Heart right ventricle (tissue), 16 donors: ENCODE data around the gene RPS6KA5. TPM values are rescaled to one million over a fixed set of nuclear protein-coding genes. Genes with fewer than 3 reads are reported as not detected.

Experiments used
- ATAC-seq, 8 donors: fragments of 200-7000 bp; cut with Tn5 transposase; one replicate each; pipeline ENCODE4 v1.9.1; 2020; ENCODE audit warnings: mild to moderate bottlenecking in 8 of 8, moderate library complexity in 8 of 8, moderate number of reproducible peaks in 1 of 8
- DNase-seq, 2 donors: peaks; one replicate each; pipeline ENCODE4 v3.0.0-alpha.2; 2020
- H3K27ac ChIP-seq, 10 donors: fragments of 200-600 bp; sonication (generic) in 2 of 10; one replicate each; pipeline versions ENCODE4 v1.5.0 to v1.8.0; 2020 to 2022; ENCODE audit warnings: mild to moderate bottlenecking in 3 of 10
- H3K27me3 ChIP-seq, 7 donors: fragments of 200-600 bp; one replicate each; pipeline ENCODE4 v1.8.0; 2021 to 2022; ENCODE audit warnings: mild to moderate bottlenecking in 2 of 7
- H3K36me3 ChIP-seq, 9 donors: fragments of 200-600 bp; sonication (generic) in 1 of 9; one replicate each; pipeline versions ENCODE4 v1.5.0 to v1.8.0; 2020 to 2022; ENCODE audit warnings: mild to moderate bottlenecking in 2 of 9
- H3K4me1 ChIP-seq, 9 donors: fragments of 200-600 bp; sonication (generic) in 1 of 9; one replicate each; pipeline versions ENCODE4 v1.5.0 to v1.8.0; 2020 to 2022; ENCODE audit warnings: mild to moderate bottlenecking in 4 of 9
- H3K4me3 ChIP-seq, 10 donors: fragments of 200-600 bp; sonication (generic) in 2 of 10; one replicate each; pipeline versions ENCODE4 v1.5.0 to v1.8.0; 2020 to 2022; ENCODE audit warnings: mild to moderate bottlenecking in 7 of 10, moderate library complexity in 2 of 10
- H3K9me3 ChIP-seq, 11 donors: fragments of 200-600 bp in 10 of 11; sonication (generic) in 2 of 11; one replicate each; pipeline versions ENCODE4 v1.5.0 to v1.8.0; 2013 to 2022; ENCODE audit warnings: mild to moderate bottlenecking in 2 of 11, control low read depth in 1 of 11, moderate library complexity in 1 of 11
- WGBS, 2 donors: extraction: QIAGEN DNeasy Blood & Tissue Kit; methylation state at CpG; one replicate each; pipeline ENCODE4 v1.1.7; 2013; ENCODE audit warnings: inconsistent platforms in 1 of 2; 5-methylcytosine and 5-hydroxymethylcytosine counted together
- intact Hi-C, 10 donors: fragments of 100-400 bp; cut with DNase I; formaldehyde crosslinking; loops; one replicate each; pipeline versions ENCODE4 v1.11.1 to v1.14.2; 2022
- polyA plus RNA-seq, 2 donors: library from polyadenylated mRNA; stranded (reverse); fragments of 200-250 nt; gene quantifications; one replicate each; pipeline ENCODE4 v1.2.3, GENCODE V29; 2013
- total RNA-seq, 10 donors: library from RNA; stranded (reverse); fragmentation: NEBNext Ultra II Directional in 3 of 10; extraction: Animal tissue kit (Norgen Biotek cat#: 25700) in 3 of 10; gene quantifications; one replicate each; pipeline versions ENCODE4 v1.2.1 to v1.2.4, GENCODE V29; 2021 to 2023
- TF ChIP-seq, protein P1 (sequence below), 9 donors: fragments of 200-600 bp; sonication (generic) in 2 of 9; IDR thresholded peaks; one replicate each; pipeline versions ENCODE4 v1.5.0 to v1.8.0; 2021 to 2022; ENCODE audit warnings: antibody characterized with exemption in 9 of 9, mild to moderate bottlenecking in 5 of 9, moderate library complexity in 1 of 9
- donor health status: Arrhythmogenic right ventricular cardiomyopathy.
- donor health status: ischemic (EF 13 %, LVEDD 7.1; RV severe dilation, severe dysfunction).
- donor health status: healthy with polysubstance abuse.
- donor health status: DM: no; HTN: yes; CAD: no.
- donor health status: DM: no; HTN: no; CAD: no.
- donor health status: ischemic (EF 25% LVEDD 6.9; RV normal size, moderate dysfunction).
- donor health status: ischemic (EF 25% LVEDD 5.7; RV mildly dilated, moderate dysfunction).
- donor health status: healthy.
- donor health status: DM: yes; HTN: yes; CAD: no.
- donor health status: Ischemic cardiomyopathy.
- donor health status: ischemic (EF 35%, LVEDD 5.7; RV mildly dilated, moderate dysfunction).
- donor health status: nonischemic (EF 11% LVEDD 7.7; RV severe dilation, severe dysfunction).
- donor health status: DM: yes; HTN: yes; CAD: no.
- donor health status: PGD.
- donor health status: ischemic (EF 29% LVEDD 5.4; RV normal size, mild dysfunction).
- donor health status: nonischemic (EF 23%, LVEDD 6.1; RV moderate dilation, normal function).

Gene RPS6KA5
- total and polyA plus RNA-seq, 12 donors, result 0.84 to 22.5 (median 9.2) TPM

DNA sequence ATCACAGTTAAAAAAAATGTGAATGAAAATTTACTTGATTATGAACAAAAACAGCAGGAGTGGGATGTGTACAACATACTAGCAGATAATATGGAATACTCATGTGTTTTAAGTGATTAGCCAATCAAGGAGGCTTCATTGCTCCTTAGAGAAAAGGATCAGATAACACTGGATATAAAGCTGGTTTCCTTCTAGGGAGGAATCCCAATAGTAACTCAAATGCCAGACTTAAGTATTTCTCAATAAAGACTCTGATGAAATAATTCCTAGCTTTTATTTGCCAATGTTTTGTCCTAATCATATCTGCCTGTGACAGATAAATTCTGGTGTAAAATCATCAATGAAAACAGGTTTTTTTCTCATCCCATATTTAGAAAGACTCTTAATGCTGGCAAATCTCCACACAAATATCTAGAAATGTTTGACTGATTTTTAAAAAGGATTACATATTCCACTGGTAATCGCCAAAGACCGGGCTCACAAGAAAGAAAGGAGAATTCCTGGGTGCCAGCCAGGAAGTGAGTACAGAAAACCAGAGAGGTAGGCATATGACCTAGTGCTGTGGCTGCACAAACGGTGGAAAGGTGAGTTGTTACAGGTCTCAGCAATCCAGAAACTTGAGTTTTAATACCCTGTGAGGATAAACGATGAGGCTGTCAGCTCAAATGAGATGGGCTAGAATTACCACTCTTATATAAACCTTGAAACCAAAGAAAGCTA, 135.7 kb downstream of the RPS6KA5 start:
- intact Hi-C loops, result no loop called here
- TF ChIP-seq, protein P1, sequence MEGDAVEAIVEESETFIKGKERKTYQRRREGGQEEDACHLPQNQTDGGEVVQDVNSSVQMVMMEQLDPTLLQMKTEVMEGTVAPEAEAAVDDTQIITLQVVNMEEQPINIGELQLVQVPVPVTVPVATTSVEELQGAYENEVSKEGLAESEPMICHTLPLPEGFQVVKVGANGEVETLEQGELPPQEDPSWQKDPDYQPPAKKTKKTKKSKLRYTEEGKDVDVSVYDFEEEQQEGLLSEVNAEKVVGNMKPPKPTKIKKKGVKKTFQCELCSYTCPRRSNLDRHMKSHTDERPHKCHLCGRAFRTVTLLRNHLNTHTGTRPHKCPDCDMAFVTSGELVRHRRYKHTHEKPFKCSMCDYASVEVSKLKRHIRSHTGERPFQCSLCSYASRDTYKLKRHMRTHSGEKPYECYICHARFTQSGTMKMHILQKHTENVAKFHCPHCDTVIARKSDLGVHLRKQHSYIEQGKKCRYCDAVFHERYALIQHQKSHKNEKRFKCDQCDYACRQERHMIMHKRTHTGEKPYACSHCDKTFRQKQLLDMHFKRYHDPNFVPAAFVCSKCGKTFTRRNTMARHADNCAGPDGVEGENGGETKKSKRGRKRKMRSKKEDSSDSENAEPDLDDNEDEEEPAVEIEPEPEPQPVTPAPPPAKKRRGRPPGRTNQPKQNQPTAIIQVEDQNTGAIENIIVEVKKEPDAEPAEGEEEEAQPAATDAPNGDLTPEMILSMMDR (IDR thresholded peaks at IDR 0.05), result no peak
- WGBS, 2 donors, result 74 to 81% methylated on average over 4 of the region's 4 CpGs
- Histone ChIP-seq H3K27me3 (no peaks in the 10 kb centered on the region), H3K9me3 (no peaks in the 10 kb centered on the region), H3K36me3 (no peaks in the 10 kb centered on the region), H3K27ac (no peak overlapping the region), H3K4me1 (no peaks in the 10 kb centered on the region), H3K4me3 (no peak overlapping the region)
- ATAC-seq (no peak), DNase-seq (no peak)

DNA sequence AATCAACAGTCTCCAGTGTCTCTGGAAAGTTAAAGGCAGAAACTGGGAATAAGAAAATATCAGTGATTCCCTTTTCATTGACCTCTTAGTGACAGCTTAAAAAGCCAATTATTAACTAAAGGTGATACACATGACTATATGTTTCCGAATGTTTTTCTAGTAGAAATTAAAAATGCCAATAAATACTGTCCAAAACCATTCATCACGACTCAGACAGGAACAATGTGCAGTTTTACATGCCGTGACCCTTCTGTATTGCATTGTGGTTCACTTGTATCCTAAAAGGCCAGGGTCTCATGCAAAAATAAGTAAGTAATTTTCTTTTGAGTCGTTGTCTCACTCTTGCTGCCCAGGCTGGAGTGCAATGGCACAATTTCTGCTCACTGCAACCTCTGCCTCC, 138.3 kb downstream of the RPS6KA5 start:
- WGBS, 2 donors, result 97 to 99% methylated on average over 4 of the region's 4 CpGs
- TF ChIP-seq, protein P1 (IDR thresholded peaks at IDR 0.05), result no peak
- ATAC-seq (no peak), DNase-seq (no peak)
- H3K36me3 ChIP-seq, result peaks cover 0 to 10% (median 0%) of the 10 kb centered on the region in 9 donors
- H3K4me1 ChIP-seq, result no peaks in the 10 kb centered on the region
- intact Hi-C loops, result no loop called here
- H3K4me3 ChIP-seq, result no peak overlapping the region
- H3K27ac ChIP-seq, result no peak overlapping the region
- peaks cover 0 to 6% (median 0%) of the 10 kb centered on the region in 11 donors for H3K9me3 ChIP-seq
- H3K27me3 ChIP-seq, result no peaks in the 10 kb centered on the region

DNA sequence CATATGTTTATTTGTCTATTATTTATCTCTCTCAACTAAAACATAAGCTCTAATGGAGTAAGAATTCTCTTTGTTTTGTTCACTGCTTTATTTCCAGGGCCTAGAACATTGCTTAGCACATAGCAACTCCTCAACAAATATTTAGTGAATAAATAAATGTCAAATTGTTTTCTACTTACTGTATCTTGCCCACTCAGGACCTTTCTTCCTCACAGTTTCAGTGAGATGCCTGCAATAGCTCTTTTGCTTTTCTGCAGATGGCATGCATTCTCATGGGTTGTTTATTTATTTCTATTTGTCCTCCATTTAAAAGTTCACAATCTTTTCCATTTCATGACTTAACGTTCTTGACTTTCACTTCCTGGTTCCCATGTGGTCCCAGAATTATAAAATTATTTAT, 149.3 kb downstream of the RPS6KA5 start:
- 40 to 57% methylated on average over 1 of the region's 1 CpG for WGBS, 2 donors
- H3K27ac ChIP-seq, result no peak overlapping the region
- H3K4me3 ChIP-seq, result no peak overlapping the region
- DNase-seq (no peak), ATAC-seq (no peak)
- TF ChIP-seq, protein P1 (IDR thresholded peaks at IDR 0.05), result no peak
- intact Hi-C loops, result loop anchor here in 1 of 10 donors (10.0 kb wide), 1 partner anchor 144 kb away; no protein-coding TSS in a partner anchor
- H3K27me3 ChIP-seq, result no peaks in the 10 kb centered on the region
- H3K4me1 ChIP-seq, result no peaks in the 10 kb centered on the region
- H3K36me3 ChIP-seq, result no peaks in the 10 kb centered on the region
- no peaks in the 10 kb centered on the region for H3K9me3 ChIP-seq

DNA sequence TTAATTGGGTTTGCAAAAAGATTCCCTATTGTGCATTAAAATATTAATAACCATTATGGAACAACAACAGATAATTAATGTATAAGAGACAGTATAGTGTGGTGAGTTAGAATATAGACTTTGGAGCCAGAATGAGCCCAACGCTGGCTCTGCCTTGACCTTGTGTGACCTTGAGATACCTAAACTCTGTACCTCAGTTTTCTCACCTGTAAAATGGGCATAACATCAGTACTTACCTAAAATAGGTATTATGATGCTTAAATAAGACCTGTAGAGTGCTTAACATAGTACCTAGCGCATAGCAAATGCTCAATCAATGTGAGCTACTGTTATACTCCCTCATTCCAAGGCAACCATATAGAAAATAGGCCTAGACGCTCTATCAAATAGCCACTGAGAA, 153.3 kb downstream of the RPS6KA5 start:
- Histone ChIP-seq H3K27ac (no peak overlapping the region), H3K9me3 (no peaks in the 10 kb centered on the region), H3K4me1 (no peaks in the 10 kb centered on the region), H3K27me3 (no peaks in the 10 kb centered on the region), H3K4me3 (no peak overlapping the region), H3K36me3 (no peaks in the 10 kb centered on the region)
- no peak for DNase-seq
- TF ChIP-seq, protein P1 (IDR thresholded peaks at IDR 0.05), result no peak
- intact Hi-C loops, result loop anchor here in 5 of 10 donors (5.0 to 10.0 kb wide), 6 partner anchors 150 to 380 kb away; partner anchors contain the start of gene RPS6KA5 (in 1 of the 5)
- WGBS, 2 donors, result 91 to 96% methylated on average over 3 of the region's 3 CpGs
- no peak for ATAC-seq
